LHCN-M2 (cell line): Measurements from ENCODE around the gene CENPU. TPM values are rescaled to one million over a fixed set of nuclear protein-coding genes. Genes with fewer than 3 reads are reported as not detected.
A peak's percentile ranks its signal among the peaks of the same experiment; 100 is the strongest.
"Not testable (repeated sequence)": the region's sequence is repeated elsewhere in the genome, so short reads cannot be mapped to it uniquely, and the experiment has no call there.

Experiments used
- DNase-seq: peaks from one replicate; pipeline ENCODE4 v3.0.0-alpha.2; 2012; ENCODE audit warnings: low read depth
- total RNA-seq: library from RNA; depleted of rRNA; stranded (reverse); fragments of >200 nt; gene quantifications from 2 replicates; pipeline ENCODE4 v1.2.3, GENCODE V29; 2014

Gene CENPU
- total RNA-seq, 1 experiment from 2014 or later, result 85.5 TPM

DNA sequence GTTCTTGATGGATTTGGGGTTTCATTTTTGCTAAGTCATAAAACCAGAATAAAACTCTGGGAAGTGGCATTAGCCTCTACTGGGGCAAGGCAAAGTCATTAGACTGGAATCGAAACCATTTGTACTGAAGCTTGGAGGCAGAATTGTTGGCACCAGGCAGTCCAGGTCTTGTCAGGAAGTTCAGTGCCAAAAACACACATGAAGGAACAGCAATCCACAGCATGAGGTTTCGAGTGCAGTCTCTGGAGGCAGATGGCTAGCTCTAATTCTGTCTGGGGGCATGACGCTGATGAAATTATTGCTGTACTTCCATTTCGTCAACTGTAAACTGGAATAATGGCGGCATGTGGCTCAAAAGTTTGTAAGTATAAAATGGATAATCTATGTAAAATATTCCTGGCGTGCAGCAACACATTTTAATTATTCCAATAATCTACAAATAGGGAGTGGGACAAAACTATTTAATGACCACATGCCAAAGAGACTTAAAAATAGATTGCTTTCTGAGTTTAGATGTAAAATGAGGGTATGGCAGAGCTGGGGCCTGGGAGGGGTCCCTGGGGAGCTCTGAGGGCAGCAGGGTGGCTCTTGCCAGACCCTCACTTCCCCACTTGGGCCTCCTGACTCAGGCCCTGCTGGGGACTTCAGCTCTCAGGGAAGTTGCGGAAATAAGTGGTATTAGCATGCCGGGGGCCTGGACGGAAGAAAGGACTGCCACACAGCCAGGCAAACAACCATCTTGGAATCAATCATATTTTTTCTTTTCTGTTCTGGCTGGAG lies 18.8 kb upstream of the CENPU start:
- DNase-seq, result no peak

DNA sequence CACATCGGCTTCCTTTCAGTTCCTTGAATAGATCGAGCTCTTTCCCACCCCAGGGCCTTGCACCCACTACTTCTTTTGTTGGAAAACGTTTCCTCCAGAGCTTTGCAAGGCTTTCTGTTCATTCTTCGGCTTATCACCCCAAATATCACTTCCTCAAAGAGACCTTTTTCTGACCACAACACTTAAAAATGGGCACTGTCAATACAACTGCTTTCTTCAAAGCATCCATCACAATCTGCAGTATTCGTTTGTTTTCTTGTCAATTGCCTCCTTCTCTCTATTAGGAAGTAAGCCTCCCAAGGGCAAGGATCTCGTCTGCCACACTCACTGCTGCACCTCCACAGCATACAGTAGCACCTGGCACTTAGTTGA lies 17.7 kb upstream of the CENPU start:
- no peak for DNase-seq

DNA sequence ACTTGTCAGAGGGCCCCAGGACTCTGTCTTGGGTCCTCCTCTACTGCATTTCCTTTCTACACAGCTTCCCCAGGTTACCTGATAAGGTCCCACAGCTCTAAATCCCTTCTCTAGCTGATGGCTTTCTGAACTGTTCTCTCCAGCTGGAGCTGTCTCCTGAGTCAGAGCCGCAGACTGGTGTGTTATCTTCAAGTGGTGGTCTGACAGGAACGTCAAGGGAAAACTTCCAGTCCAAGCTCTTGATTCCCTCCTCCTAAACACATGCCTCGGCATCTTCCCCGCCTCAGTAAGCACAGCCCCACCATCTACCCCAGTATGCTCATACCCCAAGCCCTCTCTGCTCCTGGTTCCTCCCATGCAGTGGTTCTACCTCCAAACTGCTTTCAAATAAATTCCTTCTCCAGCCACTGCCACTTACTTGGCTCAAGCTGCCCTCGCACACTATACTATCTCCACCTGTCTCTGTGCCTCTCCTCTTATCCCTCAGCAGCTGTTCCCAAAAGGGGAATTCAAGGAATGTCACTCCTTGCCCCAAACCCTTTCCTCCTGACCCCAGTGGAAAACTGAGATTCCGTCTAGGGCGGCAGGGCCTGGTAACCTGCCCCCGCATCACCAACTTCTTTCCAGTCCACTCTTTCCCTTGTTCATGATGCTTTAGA lies 17.2 kb upstream of the CENPU start:
- DNase-seq, result peak; percentile 86

DNA sequence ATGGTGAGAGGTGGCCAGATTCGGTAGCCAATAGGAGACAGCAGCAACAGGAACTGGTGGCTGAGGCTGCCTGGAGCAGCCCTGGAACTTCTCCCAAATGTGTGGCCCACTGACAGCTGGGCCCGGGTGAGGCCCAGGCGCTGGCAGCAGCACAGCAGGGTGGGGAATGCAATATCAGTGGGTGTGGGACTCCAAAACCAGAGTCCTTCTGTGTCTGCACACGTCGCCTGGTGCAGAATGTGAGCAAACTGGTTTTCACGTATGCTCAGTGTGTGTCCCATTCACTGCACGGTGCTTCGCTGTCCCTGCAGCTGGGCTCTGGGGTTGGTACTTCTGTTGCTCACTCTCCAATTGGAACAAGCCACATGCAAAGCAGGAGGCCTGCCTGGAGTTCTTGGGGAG lies 14.4 kb upstream of the CENPU start:
- peak; percentile 42 for DNase-seq

DNA sequence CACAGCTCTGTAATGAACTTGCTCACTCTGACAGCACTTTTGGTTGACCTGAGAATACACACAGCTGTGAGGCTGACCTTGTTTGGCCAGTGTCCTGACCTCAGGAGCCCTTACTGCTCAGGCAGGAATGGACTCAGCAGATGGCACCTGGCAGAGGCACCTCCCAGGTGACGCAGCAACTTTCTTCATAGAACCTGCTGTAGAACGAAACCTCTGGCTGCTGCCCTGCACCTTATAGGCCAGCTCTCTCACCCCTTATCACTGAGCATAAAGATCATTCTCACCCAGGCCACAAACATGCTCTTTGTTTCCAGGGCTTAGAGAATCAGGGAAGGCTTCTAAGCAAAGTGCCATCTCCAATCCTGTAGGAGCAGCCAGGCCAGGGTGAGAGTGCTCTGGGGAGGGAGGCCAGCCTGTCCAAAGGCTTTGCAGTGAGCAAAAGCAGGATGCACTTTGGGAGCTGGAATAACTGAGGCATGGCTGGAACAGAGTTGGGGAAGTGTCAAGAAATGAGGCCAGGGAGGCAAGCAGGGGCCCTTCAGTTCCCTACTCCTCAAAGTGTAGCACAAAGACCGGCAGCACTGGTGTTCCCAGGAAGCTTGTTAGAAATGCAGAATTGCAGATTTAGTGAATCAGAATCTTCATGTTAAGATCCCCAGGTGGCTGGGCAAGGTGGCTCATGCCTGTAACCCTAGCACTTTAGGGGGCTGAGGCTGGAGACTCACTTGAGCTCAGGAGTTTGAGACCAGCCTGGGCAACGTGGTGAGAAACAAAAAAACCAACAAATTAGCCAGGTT lies 13.3 kb upstream of the CENPU start:
- DNase-seq, result peak; percentile 40

DNA sequence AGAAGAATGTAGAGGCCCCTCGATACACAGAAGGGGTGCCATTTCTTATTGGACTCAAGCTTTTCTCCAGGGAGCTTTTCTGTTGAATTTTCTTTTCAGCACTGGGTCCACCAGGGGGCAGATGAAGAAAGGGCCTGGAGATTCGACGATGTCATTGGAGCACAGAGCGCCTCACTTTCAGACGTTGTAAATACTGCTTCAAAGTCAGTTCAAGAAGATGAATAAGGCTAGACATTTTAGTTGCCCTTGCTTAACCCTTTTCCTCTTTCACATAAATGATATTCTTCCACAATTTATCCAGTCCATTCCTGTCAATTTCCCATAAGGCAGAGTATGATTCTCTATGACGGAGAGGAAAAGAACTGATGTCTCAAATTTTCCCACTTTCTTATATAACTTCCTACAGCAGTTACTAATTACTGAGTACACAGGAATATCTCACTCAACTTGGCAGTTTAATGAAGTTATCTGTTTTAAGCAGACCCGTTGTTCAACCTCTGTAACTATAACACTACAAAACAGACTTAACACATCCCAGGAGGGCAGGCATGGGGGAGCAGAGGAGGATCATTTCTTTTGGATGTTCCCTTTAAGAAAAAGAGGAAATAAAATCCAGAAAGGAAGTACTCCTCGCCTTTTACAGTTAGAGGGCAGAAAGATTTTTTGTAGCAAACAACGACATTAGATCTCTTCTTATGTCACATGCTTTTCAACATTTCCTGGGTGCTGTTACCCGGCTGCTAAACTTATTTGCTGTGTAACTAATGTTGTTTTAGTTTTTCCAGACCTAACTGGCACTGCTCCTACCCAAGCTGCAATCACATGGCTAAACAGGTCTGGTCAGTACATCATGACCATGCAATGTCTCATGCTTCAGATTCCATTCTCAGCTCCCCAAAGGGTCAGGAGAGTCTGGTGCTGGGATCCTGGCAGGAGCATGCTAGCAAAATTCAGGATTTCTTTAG lies 12.2 kb upstream of the CENPU start:
- peak; percentile 87 for DNase-seq

DNA sequence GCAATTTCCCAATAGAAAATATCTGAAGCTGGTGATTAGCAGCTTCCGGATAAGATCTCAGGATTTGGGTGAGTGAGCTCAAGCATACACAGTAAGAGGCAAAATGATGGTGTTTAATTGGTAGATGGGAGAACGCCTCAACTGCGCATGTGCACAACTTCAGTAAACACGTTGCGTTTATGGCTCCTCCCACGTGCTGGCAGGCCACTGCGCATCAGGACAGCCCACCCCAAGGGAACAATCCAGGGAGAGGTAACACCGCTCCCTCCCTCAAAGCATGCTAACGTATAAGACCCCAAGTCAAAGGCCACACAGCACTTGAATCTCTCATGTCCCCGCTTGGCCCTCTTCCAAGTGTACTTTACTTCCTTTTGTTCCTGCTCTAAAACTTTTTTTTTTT lies 10.3 kb upstream of the CENPU start:
- no peak for DNase-seq

DNA sequence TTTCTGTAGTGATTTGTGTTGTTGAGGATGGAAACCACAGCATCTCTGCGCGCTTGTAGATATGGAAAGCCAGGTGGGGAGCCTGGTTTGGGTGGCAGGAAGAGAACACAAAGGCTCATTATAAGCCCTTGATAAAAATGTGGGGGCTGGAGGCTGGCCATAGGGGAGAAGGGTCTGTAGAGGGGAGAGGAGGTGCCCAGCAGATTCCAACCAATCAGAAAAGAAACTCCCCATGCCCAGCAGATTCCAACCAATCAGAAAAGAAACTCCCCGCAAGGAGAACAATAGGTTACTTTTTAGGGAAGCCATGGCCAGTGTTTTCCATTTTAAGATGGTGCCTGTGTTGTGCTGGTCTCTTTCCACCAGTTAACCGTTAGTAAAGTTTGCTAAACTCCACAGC lies 9.8 kb upstream of the CENPU start:
- DNase-seq, result no peak

DNA sequence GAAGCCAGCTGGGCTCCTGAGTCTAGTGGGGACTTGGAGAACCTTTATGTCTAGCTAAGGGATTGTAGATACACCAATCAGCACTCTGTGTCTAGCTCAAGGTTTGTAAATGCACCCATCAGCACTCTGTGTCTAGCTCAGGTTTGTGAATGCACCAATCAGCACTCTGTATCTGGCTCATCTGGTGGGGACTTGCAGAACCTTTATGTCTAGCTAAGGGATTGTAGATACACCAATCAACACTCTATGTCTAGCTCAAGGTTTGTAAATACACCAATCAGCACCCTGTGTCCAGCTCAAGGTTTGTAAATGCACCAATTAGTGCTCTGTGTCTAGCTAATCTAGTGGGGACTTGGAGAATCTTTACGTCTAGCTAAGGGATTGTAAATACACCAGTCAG lies 7.8 kb upstream of the CENPU start:
- not testable (repeated sequence) for DNase-seq

DNA sequence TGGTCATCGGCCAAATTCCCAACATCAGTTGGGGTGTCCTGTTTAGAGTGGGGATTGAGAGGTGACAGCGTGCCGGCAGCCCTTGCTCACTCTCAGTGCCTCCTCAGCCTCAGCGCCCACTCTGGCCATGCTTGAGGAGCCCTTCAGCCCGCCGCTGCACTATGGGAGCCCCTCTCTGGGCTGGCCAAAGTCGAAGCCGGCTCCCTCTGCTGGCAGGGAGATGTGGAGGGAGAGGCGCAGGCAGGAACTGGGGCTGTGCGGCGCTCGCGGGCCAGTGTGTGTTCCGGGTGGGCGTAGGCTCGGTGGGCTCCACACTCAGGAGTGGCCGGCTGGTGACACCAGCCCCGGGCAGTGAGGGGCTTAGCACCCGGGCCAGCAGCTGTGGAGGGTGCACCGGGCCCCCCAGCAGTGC lies 7.1 kb upstream of the CENPU start:
- no peak for DNase-seq

DNA sequence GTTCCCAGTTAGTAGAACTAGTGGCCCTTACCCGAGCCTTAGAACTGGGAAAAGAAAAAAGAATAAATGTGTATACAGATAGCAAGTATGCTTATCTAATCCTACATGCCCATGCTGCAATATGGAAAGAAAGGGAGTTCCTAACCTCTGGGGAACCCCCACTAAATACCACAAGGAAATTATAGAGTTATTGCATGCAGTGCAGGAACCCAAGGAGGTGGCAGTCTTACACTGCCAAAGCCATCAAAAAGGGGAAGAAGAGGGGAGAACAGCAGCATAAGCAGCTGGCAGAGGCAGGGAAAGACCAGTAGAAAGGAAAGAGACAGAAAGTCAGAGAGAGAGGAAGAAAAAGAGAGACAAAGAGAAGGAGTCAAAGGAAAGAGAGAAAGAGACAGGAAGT lies 5.7 kb upstream of the CENPU start:
- DNase-seq, result not testable (repeated sequence)

DNA sequence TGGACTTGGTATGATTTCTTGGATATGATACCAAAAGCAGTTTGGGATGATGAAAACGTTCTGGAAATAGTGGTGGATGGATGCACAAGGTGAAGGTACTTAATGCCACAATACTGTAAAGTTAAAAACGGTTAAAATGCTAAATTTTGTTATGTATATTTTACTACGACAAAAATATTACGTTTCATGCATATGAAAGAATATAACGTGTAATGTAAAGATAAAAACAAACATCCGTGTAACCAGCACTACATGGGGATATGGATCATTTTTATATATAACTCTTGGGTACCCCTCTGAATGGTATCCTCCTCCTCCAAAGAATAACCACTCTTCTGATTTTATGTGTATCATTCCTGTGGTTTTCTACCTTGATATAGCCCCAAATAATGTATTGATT lies 862 bp upstream of the CENPU start:
- no peak for DNase-seq

DNA sequence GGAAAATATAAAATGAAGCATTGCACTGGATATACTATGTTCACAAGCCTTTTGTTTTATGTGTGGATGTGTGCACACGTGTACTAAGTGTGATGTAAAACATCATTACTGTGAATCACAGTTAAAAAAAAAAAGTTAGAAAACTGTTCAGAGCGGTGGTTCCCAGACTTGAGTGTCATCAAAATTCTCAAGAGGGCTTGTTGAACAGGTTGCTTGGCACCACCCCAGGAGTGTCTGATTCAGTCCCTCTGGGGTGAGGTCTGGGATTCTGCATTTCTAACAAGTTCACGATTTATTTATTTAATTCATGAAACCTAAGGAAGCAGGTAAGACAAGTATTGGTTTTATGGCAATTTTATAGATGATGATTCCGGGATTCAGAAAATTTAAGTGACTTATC lies 1.8 kb downstream of the CENPU start:
- DNase-seq, result peak; percentile 47

DNA sequence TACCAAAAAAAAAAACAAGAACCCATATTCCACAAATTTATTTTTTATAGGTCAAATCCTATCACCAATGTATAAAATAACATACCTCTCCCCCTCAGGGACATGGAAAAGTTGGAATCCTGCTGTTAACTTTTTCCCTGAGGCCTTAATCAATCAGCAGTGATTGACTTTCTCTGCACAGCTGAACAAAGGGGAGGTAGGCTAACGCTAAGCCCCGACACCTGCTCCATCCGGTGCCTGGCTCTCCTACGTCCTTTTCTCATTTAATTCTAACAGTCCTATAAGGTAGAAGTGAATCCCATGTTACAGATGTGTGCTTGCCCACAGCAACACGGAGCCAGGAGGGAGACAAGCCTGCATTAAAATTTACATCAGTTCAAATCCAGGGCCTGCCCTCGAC lies 2.8 kb downstream of the CENPU start:
- no peak for DNase-seq

DNA sequence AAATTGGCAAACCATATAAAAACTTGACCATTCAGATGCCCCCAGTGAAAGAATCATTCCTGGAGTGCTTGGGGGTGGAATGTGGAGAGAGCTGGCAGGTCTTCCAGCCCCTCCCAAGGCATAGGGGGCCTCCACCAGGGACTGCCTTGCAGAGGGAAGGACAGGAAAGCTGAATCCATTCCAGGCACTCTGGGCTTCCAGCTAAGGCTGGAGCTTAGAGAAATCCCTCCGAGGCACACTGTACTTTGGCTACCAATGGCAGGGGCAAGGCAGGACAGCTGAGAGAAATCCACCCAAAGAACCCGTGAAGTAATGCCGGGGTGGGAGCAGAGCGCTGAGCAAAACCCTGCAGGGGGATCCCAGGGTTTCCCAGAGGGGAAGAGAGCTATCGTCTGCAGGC lies 4.0 kb downstream of the CENPU start:
- DNase-seq, result no peak

DNA sequence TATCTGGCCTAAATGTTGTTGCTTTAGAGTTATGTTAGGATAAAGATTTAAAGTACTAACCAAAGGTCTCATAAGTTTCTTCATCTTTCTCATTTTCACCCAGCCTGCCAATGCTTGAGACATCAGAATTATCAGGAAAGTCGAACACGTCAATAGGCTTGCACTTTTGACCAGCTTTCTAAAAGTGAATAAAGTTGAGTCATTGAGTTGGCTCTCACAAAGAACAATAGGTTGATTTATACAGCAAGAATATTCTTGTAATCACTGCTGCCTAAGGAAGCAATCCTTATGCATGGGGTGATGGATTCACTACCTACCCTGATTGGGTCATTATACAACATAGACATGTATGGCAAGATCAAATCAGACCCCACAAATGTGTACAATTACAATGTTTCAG lies 5.0 kb downstream of the CENPU start:
- DNase-seq, result no peak

DNA sequence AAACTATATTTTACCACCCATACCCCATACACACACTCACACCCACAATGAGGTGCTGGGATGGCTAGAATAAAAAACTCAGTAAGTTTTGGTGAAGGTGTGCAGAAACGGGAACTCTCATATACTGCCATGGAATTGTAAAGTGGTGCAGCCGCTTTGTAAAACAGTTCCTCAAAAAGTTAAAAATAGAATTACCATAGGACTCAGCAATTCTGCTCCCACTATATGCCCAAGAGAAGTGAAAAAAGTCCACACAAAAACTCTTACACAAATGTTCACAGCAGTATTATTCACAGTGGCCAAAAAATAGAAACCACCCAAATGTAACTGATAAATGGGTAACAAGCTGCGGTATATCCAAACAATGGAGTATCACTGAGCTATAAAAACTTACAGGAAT lies 6.5 kb downstream of the CENPU start:
- DNase-seq, result no peak

DNA sequence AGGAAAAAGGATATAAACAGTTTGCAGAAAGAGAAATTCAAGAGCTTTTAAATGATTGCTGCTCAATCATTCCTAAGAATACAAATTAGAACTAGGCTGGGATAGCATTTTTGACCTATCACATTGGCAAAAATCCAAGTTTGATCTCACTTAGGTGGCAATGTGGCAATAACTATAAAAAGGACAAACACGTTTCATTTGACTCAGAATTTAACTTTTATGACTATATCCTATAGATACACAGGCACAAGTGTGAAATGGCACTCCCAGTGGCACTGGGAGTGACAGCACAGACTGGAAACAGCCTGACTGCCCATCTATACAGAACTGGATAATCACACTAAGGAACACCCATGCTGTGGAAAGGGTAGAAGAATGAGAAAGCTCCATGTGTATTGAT lies 11.1 kb downstream of the CENPU start:
- no peak for DNase-seq

DNA sequence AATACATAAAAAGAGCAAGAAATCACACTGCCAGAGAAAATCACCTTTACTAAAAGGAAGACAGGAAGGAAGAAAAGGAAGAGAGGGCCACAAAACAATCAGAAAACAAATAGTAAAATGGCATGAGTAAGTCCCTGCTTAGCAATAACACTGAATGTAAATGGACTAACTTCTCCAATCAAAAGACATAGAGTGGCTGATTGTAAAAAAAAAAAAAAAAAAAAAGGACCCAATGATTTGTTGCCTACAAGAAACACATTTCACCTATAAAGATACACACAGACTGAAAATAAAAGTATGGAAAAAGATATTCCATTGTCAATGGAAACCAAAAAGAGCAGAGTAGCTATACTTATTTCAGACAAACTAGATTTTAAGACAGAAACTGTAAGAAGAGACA lies 12.6 kb downstream of the CENPU start:
- no peak for DNase-seq

DNA sequence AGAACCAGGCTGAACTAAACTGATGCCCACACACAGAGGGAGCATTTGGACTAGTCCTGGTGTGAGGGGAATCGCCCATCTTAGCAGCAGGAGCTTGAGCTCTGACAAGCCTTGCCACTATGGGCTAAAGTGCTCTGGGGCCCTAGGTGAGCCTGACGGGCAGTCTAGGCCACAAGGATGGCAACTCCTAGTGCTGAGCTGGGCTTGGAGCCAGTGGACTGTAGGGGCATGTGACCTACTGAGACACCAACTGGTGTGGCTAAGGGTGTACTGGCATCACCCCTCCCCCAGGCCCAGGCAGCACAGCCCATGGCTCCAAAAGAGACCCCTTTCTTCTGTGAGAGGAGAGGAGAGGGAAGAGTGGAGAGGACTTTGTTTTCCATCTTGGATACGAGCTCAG lies 14.5 kb downstream of the CENPU start:
- DNase-seq, result no peak

DNA sequence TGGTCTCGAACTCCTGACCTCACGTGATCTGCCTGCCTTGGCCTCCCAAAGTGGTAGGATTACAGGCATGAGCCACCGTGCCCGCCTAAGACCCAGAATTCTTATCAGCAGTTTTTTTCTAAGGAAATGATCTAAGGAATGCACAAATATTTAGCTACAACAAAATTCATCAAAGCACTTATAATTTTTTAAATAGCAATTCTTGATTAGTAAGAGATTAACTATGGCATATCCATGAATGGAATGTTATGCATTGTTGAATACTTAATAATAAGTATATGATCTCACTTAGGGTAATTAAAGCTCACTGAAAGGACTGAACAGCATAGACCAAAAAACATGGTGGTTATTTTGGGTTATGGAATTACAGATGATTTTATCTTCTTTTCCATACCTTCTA lies 18.4 kb downstream of the CENPU start:
- no peak for DNase-seq

DNA sequence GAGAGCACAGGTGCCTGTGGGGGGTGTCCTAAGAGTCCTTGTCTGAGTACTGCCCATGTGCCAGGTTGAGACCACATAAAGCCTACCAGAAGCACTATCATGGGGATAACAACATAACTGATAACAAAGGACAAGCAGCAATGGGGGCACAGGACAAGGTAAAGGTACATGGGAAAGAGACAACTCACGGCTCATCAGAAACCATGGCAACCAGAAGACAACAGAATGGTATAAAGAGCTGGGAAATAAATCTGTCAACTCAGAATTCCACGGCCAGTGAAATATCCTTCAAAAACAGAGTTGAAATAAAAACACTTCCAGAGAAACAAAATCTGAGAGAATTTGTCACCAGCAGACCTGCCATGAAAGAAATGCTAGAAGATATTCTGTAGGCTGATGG lies 20.0 kb downstream of the CENPU start:
- no peak for DNase-seq
